Measurements from ENCODE around the gene ZCWPW1.

GRCh38 chr7:100428967-100429636 lies 599 bp upstream of the ZCWPW1 start:
- TF ChIP-seq CTCF (conservative IDR thresholded peaks at IDR 0.05 in 1 of 2, IDR thresholded peaks at IDR 0.05 in 1 of 2; ENCODE audit: low read depth in 1 of 2, low read length in 2 of 2) (no peak), EZH2 (IDR thresholded peaks at IDR 0.05; ENCODE audit: low read length, missing control alignments) (no peak)
